ENCODE data around the gene MYO9A.
"Not testable (repeated sequence)": the region's sequence is repeated elsewhere in the genome, so short reads cannot be mapped to it uniquely, and the experiment has no call there.

MYO9A gene

DNA sequence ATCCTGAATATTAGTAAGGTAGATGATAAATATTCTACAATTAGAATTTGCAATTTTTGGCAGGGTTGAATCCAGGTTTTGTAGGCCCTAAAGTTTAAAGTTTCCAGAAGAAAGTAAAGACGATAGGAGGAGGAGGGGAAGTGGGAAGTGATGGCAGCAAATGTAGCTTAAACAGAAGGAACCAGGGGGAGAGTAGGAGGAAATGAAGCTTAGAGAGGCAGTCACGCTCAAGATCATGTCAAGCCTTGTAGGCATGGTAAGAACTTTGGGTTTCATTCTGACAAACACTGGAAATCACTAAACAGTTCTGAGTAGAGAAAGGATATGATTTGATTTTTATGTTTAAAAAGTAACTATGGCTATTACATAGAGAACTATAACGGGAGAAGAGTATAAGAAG lies 243.7 kb downstream of the MYO9A start:
- TF ChIP-seq, protein P1, sequence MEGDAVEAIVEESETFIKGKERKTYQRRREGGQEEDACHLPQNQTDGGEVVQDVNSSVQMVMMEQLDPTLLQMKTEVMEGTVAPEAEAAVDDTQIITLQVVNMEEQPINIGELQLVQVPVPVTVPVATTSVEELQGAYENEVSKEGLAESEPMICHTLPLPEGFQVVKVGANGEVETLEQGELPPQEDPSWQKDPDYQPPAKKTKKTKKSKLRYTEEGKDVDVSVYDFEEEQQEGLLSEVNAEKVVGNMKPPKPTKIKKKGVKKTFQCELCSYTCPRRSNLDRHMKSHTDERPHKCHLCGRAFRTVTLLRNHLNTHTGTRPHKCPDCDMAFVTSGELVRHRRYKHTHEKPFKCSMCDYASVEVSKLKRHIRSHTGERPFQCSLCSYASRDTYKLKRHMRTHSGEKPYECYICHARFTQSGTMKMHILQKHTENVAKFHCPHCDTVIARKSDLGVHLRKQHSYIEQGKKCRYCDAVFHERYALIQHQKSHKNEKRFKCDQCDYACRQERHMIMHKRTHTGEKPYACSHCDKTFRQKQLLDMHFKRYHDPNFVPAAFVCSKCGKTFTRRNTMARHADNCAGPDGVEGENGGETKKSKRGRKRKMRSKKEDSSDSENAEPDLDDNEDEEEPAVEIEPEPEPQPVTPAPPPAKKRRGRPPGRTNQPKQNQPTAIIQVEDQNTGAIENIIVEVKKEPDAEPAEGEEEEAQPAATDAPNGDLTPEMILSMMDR (IDR thresholded peaks at IDR 0.05; ENCODE audit: control insufficient read depth, extremely low read depth, insufficient read depth) = no peak
- no peak overlapping the region for H3K4me3 ChIP-seq (ENCODE audit: low read depth, low read length)
- no peak for DNase-seq (ENCODE audit: low read depth)

DNA sequence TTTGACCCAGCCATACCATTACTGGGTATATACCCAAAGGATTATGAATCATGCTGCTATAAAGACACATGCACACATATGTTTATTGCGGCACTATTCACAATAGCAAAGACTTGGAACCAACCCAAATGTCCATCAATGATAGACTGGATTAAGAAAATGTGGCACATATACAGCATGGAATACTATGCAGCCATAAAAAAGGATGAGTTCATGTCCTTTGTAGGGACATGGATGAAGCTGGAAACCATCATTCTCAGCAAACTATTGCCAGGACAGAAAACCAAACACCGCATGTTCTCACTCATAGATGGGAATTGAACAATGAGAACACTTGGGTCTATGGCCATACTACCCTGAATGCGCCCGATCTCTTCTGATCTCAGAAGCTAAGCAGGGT lies 259.7 kb downstream of the MYO9A start:
- not testable (repeated sequence) for DNase-seq (ENCODE audit: low read depth); H3K4me3 ChIP-seq (ENCODE audit: low read depth, low read length)

DNA sequence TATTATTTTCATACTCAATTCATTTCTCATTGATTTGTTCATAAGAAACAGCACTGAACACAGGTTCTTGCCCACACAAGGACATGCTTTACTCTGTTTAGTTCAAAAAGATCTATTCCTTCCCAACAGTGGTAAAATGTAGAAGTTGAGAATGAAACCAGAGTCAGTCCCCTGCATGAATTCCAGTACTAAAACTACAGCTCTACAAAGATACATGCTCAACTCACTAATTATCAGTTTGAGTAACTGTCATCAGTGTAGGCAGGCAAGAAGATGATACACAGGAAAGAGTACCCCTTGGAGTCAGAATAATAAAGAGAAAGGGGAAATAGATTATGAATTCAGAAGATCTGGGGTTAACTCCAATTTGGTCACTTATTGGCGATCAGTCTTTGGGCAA lies 264.4 kb downstream of the MYO9A start:
- TF ChIP-seq, protein P1 (IDR thresholded peaks at IDR 0.05; ENCODE audit: control insufficient read depth, extremely low read depth, insufficient read depth) = no peak
- no peak overlapping the region for H3K4me3 ChIP-seq (ENCODE audit: low read depth, low read length)
- no peak for DNase-seq (ENCODE audit: low read depth)

DNA sequence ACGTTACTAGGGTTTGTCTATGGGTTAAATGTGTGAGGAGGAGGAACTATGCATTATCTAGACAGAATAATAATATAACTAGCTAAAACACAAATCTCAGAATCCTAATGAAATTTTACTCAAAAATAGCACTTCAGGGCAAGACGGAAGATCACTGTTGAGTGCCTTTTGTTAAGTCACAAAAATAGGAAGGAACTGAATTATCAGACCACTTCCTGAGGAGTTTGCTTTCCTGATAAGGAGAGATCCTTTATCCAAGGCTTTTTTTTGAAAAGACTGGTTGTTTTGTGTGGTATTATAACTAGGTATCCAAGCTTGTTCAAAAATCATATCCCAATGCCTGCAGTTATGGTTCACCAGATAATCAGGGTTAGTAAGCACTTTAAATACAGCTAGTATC lies 273.0 kb downstream of the MYO9A start:
- TF ChIP-seq, protein P1 (IDR thresholded peaks at IDR 0.05; ENCODE audit: control insufficient read depth, extremely low read depth, insufficient read depth) = no peak
- no peak overlapping the region for H3K4me3 ChIP-seq (ENCODE audit: low read depth, low read length)
- DNase-seq (ENCODE audit: low read depth) = no peak

DNA sequence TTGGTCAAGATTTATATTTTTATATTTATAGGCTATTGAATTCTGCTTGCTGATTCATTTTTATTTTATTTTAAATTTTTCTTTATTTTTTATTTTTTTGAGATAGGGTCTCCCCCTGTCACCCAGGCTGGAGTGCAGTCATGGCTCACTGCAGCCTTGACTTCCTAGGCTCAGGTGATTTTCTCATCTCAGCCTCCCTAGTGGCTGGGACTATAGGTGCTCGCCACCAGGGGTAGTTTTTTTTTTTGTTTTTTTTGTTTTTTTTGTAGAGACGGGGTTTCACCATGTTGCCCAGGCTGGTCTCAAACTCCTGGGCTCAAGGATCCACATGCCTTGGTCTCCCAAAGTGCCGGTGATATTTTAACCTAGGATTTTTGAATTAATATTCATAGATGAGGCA lies 276.4 kb downstream of the MYO9A start:
- no peak for DNase-seq (ENCODE audit: low read depth)
- TF ChIP-seq, protein P1 (IDR thresholded peaks at IDR 0.05; ENCODE audit: control insufficient read depth, extremely low read depth, insufficient read depth) = no peak
- H3K4me3 ChIP-seq (ENCODE audit: low read depth, low read length) = no peak overlapping the region

DNA sequence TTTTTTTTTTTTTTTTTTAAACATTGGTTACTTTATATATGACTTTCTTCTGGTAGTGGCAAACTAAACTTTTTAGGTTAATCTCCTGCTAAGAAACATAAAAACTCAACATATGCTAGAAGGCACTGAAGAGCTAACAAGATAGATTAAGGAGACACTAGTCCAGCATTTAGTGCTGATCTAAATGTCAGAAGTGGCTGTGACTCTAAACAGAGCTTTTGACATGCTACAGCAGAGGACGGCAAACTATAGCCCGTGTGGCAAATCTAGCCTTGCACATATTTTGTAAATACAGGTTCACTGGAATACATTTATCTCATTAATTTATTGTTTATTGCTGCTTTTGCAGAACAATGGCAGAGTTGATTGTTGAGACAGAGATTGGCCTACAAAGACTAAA lies 287.0 kb downstream of the MYO9A start:
- TF ChIP-seq, protein P1 (IDR thresholded peaks at IDR 0.05; ENCODE audit: control insufficient read depth, extremely low read depth, insufficient read depth) = no peak
- H3K4me3 ChIP-seq (ENCODE audit: low read depth, low read length) = no peak overlapping the region
- no peak for DNase-seq (ENCODE audit: low read depth)

DNA sequence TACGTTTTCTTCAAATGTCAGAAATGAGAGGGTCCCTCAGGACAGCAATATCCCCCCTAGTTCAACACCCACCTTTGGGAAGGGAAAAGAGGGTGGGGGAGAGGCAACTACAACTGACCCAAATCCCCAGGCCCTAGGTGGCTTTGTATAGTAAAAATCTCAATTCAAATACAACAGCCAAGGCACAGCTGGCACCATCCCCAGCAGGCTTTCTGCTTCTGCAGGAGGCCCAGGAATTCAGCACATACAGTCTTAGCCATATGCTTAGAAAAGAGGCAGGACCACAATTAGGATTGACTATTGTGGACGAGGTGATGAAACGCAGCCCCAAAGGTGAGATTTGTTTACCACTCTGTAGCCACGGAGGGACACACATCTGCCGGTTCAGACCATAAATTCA lies 291.8 kb downstream of the MYO9A start:
- H3K4me3 ChIP-seq (ENCODE audit: low read depth, low read length) = no peak overlapping the region
- DNase-seq (ENCODE audit: low read depth) = no peak
- TF ChIP-seq, protein P1 (IDR thresholded peaks at IDR 0.05; ENCODE audit: control insufficient read depth, extremely low read depth, insufficient read depth) = no peak
